ENCODE measurements around the gene PLXNA4. TPM values are rescaled to one million over a fixed set of nuclear protein-coding genes. Genes with fewer than 3 reads are reported as not detected.

The PLXNA4 gene
- total RNA-seq, 1 donor from 2014 or later, result 6.8 TPM

DNA sequence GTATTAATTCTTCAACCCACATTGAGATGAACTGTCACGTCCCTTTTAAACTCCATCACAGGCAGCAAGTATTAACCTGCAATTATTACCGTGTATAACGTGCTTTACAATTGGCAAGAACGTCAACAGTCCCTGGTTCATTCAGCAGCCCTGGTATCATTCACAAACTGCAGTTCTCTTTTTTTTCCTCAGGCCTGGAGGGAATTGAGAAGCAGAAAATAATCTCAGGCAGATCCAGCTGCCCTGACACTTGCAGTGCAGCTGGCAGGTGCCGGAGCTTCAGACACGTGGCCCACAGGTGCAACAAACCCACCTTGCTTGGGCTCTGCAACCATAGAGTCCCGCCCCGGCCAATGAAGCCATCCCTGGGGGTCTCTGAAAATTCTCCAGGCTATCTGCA is 137.3 kb downstream of the PLXNA4 start:
- no peak for DNase-seq

DNA sequence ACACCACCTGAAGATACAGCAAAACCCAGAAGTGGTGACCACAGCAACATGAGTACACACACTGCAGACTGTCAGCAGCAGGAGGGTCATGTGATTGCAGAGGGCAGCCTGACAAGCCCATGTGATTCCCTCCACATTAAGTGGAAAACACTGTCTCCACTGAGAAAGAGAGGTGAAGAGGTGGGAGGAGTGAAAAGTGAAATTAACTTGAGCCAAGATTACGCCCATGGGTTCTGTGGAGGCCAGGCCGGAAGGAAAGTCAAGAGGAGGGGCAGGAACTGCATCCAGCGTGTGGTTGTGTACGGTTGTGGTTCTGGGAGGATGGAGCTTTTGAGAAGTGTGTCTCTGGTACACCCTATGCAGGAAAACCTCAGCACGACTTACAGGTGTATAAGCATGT is 138.5 kb downstream of the PLXNA4 start:
- no peak for DNase-seq

DNA sequence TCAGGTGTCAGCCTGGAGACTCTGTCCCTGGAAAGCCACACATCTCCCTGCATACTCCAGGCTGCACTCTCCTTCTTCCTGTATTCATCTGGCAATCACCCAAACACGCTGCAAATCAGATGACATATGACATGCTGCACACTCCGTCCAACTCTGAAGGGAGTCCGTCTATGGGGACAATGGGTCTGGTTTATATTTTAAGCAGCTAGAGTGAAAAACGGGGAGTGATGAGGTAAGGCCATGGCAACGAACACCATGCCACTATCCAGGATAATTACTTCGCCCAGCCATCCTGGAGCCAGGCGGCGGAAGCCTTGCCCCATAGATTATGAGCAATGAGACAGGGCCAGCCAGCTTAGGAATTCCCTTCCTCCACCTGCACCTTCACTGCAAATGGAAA is 140.1 kb downstream of the PLXNA4 start:
- DNase-seq, result no peak

DNA sequence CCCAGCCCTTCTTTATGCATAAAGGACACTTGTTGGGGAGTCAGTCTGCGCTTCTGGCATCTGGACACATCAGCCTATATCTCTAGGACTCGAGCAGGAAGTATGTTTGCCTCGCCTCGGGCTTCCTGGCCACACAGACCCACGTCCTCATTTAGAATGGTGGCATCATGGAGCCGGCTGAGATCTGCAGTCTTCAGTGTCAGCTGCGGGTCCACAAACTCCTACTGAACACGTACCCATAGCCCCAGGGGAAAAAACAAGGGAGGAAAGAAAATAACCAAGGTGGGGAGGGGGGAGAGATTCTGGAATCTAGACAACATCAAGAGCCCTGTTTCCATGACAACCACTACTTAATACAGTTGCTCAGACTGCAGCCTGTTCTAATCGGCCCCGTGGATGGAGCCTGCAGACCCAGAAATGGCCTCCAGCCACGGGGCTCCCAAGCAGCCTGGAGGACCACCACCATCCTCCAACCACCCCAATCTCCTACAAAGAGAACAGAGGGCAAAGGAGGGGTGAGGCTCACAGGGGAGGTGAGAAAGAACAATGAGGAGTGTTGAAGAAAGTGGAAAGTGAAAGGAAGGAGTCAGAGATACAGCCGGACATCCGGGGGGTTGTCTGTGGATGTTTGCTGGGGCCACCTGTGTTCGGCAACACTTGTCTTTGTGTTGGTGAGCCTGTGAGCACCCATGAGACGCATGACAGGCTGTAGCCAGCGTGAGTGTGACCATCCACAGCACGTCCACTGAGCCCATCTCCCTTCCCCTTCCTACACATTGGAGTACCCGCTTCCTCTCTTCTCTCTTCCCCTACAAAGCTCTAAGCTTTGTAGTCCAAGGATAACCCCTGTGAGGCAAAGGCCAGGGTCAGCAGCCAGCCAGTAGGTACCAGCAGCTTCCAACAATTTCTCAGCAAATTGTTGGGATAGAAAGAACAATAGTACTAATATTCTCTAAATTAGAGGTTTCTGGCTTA is 141.0 kb downstream of the PLXNA4 start:
- no peak for DNase-seq

DNA sequence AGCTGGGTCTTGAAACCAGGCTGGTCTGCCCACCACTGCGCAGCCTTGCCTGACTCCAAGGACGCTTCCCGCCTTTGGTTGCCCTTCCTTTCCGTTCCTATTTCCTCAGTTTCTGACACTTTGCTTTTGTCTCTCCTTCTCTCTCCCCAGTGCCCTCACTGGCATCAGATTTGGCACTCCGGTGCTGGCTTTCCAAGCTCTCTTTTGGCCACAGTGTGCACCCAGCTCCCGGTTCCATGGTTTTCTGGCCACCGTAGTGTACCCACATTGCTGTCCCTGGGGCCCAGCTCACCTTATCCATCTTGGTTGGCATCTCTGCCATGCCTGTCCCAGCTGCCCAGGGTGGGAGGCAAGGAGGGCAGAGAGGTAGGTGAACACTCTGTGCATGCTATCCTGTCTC is 142.2 kb downstream of the PLXNA4 start:
- no peak for DNase-seq

DNA sequence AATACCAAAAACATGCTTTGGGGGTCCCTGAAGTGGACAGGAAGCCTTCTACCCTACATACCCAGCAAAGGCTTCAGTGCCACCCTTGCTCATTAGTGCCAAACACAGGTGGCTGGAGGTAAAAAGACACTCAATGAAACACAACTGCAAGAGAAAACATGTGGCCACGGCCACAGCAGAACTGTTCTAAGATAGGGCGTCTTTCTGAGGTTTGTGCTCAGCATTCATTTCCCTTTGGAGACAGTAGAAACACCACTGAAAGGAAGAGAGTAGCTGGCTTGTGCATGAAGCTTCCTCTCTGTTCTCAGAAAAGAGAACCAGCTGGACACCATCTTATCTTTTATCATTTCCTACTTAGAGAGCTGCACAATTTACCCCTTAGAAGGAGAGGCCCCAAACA is 143.0 kb downstream of the PLXNA4 start:
- no peak for DNase-seq

DNA sequence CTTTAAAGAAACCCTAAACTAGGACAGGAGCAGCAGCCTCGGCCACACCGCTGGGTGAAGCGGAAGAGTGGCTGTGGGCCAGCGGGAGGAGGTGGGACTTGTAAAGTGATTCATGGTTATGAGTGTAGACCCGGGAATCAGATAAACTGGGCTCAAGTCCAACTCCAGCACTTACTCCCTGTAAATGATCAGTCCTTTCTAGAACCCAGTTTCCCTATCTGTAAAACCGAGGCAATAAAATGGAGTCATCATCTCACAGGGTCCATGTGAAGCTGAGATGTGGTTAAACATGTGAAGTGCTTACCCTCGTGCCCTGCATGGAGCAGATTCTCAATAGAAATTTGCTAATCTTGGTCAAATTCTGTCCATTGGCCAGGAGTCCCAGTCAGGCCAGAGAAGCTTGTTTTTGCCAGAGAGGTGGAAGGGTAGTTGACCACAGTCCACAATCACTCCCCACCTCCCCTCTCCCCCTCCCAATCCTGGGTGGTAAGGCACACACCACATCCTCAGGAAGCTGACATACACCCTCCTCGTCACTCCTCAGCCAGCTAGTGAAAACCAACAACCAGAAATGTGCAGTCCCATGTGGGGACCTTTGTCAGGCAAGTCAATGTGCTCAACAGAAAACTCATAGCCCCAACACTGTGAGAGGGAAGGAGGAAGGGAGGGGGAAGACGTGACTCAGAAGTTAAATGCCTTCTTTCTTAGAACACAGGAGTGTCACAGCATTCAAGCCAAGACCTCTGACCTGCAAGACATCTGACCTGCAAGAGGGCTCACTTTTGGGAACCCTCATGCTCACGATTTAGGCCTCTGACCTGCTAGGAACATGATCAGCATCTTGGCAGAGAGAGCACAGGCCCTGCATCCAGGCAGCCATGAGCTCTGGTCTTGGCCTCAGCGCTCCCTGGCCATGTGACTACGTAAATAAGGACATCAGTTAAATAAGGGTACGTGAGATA is 145.1 kb downstream of the PLXNA4 start:
- no peak for DNase-seq

DNA sequence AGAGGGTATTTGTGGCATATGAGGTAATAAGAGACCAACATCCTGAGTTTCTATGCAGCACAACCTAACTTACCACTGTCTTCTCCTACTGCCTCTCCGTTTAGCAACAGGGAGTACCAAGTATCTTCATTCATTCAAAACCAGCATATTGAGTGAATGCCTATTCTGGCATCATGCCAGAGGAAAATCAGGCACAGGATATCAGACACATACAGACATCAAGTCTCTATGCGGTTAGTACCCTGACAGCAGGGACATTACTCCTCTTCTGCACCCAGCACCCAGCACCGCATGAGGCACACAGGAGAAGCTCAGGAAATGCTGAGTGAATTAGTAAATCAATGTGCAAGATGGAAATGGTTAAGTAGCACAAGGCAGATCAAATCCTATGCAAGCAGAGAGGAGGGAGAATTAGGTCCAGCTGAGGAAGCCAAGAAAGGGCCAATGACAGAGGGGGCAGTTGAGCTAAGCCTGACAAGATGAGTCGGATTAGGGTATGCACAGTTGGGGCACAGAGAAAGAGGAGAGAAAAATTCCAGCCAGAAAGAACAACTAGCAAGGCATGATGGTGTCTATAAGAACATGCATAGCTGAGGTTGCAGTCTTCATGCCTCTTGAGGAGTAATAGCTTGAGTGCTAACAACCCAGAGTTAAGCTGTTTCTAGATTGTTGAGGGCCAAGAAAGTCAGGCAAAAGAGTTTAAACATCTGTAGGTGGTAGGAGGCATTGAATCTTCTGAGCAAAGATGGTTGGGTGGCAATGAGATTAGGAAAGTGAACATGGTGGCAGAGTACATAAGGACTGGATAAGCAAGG is 146.0 kb downstream of the PLXNA4 start:
- peak; percentile 2 for DNase-seq

DNA sequence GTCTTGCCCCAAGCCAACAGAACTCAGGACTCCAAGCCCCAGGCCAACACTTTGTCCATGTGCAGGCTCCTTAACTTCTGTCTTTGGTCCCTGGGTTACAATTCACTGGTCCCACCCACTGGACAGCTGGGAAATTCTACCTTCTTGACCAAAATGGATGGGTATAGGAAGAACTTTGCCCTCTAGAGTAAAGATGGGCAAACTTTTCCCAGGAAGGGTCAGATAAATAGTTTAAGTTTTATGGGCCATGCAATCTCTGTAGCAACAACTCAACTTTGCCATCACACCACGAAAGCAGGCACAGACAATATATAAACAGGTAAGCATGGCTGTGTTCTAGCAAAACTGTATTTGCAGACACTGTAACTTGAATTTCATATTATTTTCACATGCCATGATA is 147.1 kb downstream of the PLXNA4 start:
- no peak for DNase-seq

DNA sequence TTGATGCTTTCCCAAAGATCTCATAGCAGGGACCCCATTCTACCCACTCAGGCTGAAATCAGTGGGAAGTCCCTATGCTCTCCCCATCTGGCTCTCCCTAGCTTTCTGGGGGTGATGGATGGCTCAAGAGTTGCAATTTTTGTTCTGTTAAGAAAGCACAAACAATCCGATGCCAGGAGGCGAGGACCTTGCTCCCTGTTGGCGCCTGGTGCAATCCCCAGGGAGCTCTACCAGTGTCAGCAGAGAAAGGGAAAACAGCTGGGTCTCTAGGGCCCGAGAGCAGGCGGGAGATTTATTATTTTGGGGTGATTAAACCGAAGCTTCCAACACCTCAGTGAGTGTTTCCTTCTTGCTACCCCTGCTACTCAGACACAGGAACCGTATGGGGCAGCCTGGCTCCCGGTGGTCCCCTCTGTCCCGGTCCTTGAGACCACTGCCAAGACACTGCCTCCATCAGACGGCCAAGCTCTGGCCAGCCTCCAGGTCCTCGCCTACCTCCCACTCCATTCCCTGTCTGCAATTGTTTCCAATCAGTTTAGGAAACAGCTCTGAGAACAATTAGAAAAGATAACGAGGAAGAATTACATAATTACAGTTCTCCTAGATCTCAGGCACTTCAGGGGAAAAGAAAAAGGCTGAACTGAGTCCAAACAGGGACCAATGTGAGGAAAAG is 147.9 kb downstream of the PLXNA4 start:
- no peak for DNase-seq

DNA sequence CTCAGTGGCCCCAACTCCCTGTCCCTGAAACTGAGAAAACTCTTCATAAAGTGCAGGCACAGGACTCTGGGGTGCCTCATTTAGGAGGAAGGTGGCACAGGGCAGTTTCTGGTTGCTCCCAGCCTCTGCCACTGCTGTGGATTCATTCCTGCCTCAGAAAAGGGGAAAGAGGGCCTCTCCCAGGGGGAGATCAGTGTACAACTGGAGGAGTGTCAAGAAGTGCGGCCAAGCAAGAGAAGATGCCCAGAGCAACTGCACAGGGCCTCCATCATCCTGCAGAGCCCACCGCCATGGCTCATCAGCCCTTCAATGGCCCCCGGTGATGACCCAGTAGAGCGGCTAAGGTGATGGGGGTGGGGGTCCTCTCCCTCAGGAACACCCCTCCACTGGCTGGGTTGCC is 150.3 kb downstream of the PLXNA4 start:
- DNase-seq, result no peak

DNA sequence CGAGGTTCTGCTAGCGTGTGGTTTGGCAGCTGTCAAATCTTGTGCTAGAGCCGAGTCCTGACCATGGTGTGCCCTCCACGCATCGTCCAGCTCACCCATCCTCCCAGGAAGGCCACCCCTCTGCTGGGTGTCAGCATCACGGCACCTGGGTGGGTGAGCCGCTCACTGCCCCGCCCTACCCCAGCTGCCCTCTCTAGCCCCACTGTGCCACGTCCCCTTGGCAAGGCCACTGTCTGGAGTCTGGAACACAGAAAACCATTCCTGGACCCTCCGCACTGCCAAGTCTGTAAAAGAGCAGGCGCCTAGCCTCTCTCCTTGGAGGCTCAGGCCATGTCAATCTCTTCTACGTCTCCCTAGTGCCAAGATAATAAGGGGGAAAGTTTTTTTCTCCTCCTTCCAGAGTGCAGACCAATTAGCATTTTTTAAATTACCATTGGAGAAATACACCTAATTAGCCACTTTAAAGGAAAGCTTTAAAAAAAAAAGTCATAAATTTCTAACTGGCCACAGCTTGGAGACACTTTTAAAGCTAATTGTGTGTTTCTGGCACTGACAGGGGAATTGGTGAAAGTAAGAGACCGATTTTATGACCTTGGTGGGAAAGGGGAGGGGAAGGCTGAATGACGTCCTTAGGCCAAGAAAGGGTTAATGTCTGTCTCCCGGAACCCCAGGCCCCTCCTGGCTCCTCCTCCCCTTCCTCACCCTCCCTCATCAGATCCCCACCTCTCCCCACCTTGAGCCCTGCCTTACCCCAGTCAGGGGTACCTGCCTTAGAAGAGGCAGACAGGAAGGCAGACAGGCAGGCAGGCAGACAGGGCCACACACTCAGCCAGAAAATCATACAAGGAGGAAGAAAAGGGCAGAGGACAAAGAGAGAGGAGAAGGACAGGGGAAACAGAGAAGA is 151.2 kb downstream of the PLXNA4 start:
- no peak for DNase-seq

DNA sequence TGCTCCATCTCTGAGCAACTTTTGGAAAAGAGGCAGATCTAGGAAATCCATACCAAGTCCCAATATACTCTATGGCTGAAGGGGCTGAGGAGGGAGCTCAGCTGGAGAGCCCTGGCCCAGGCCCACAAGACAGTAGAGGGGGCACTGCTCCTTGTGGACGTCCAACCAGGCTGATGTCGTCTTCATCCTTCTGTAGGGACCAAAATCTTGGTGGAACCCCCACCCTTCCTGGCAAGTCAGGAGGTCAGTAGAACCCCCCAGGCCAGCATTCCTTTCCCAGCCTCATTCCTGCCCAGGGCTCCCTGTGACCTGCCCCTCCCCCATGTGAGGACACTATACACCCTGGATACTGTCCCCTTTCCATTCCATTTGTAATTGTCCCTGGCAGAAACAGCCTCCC is 152.0 kb downstream of the PLXNA4 start:
- no peak for DNase-seq

DNA sequence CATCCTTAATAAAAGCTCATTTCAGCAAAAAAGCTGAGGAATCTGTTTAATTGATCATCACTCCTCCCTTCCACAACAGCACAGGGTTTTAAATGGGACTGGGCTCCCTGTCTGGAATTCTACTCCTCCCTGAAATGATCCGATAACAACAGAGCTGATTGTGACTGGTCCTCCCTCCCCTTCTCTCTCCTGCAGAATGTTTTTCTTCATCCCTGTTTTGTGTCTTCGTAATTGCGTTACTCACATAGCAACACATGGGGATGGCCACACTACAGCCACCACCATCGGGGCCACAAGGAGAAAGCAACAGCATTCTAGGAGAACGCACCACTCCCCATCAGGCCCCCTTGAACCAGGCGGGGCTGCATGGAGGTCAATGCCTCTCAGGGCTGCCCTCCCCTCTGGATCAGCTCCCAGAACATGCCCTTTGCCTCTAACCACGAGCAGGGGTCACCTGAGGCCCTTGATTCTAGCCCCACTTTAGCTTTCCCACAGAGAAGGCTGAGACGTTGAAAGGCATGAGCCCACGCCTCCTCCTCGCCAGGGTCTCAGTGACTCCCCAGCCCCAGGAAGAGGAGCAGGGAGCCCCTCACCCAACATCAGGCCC is 152.6 kb downstream of the PLXNA4 start:
- no peak for DNase-seq

DNA sequence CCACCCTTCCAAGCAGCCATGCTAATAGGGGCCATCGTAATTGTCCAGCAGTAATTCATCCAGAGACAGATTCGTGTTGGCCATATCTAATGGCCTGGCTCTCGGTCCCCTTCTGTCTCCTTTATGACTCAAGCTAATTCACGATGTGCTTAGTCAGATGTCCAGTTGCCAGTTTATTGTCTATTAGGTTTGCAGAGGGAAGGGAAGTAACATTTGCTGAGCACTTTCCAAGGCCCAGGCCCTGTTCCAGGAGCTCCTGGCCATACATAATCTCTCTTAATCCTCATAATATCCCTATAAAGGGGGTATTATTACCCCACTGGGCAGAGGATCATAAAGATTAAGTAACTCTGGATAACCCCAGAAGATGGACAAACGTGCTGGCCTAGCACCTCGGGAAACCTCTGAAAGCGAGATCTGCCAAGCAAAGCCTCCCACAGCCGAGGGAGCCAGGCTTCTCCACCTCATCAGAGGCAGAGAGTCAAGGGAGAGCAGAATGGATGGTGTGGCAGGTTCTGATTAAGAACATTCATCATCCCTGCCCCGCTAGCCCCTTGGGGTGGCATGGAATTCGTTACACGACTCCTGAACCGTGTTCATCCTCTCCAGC is 153.7 kb downstream of the PLXNA4 start:
- DNase-seq, result no peak

DNA sequence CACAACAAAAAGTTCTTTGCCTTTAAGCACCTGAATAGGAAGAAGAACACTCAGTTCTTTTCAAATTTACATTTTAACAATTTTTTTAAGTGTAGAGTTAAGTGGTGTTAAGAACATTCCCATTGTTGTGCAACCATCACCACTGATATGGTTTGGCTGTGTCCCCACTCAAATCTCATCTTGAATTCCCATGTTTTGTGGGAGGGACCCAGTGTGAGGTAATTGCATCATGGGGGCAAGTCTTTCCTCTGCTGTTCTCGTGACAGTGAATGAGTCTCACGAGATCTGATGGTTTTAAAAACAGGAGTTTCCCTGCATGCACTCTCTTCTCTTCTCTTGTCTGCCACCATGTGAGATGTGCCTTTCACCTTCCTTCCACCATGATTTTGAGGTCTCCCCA is 155.7 kb downstream of the PLXNA4 start:
- DNase-seq, result no peak

DNA sequence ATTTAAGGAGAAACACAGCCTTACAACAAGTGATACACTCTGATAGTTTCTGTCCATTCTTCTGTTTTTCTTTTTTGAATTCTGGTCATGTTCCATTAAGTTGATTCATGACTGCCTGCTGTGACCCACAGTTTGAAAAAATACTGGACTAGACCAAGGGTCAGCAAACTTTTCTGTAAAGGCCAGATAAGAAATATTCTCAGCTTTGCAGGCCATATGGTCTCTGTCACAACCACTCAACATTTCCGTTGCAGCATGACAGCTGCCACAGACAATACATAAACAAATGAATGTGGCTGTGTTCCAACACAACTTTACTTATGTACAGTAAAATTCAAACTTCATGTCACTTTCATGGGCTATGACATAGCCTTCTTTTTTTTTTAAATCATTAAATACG is 156.7 kb downstream of the PLXNA4 start:
- peak; percentile 62 for DNase-seq

DNA sequence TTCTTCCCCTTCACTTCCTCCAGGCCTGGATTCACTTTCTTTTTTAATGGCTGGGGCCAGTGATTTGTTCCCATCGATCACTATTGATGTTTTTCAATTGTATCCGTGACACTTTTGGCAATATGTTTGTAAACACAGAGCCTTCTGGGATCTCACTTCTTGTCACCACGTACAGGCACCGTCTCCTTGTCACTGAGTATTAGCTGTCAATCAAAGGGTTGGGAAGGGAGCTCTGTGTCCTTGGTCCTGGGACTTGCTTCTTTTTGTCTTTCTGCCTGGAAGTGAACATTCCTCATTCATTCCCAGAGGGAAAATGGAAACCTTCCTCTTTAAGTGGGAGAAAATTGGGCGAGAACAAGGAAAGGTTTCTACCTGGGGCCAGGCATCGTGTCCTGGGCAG is 157.4 kb downstream of the PLXNA4 start:
- no peak for DNase-seq

DNA sequence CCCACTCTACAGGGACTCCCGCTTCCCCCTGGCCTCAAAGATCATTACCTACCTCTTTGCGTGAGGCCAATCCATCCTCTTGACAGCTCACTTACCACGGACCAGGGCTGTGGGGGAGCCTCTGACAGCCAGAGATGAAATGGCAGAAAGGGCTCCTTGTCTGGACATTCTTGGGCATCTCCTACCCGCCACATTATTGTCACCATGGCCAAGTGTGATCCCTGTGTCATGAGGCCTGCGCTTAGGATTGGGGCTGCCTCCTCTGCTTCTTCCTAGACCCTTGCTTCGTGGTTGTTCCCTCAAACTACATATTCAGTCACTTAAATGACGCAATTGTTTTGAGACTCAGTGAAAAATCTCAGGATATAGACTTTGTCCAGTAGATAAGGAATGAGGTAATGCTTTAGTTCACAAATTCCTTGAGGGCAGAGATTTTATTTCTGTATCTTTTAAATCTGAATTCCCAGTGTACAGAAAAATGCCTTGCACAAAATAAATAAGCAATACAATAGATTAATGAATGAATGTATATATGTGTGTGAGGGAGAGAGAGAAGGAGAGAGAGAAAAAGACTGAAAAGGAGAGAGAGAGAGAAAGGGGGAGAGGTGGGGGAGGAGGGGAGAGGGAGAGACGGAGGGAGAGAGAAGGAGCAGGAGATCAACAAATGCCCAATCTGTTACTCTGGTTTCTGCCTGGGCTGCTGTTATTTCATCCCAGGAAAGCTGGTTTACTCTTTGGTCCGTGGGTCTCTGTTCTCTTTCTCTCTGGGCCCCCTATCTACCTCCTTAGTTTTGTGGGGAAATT is 159.0 kb downstream of the PLXNA4 start:
- no peak for DNase-seq
